Right cardiac atrium (tissue), 5 donors: Measurements from ENCODE around the gene TRPM5. TPM values are rescaled to one million over a fixed set of nuclear protein-coding genes. Genes with fewer than 3 reads are reported as not detected.

Source experiments
- ATAC-seq, 2 donors: fragments of 200-7000 bp; cut with Tn5 transposase; one replicate each; pipeline versions ENCODE4 v1.8.0 to v1.9.1; 2020; ENCODE audit warnings: moderate library complexity in 2 of 2, mild to moderate bottlenecking in 1 of 2
- DNase-seq, 3 donors: peaks; one replicate each; pipeline ENCODE4 v3.0.0-alpha.2; 2020
- H3K27ac ChIP-seq: one replicate; pipeline ENCODE4 v1.5.1; 2013; ENCODE audit warnings: mild to moderate bottlenecking, low read length, control low read depth, moderate library complexity
- H3K27me3 ChIP-seq: one replicate; pipeline ENCODE4 v1.6.1; 2013; ENCODE audit not compliant: control insufficient read depth, insufficient read depth
- H3K4me1 ChIP-seq: one replicate; pipeline ENCODE4 v1.6.1; 2013; ENCODE audit warnings: low read length; ENCODE audit not compliant: control insufficient read depth, insufficient read depth
- H3K4me3 ChIP-seq: one replicate; pipeline ENCODE4 v1.5.1; 2013; ENCODE audit warnings: low read length, control low read depth
- H3K9me3 ChIP-seq: one replicate; pipeline ENCODE4 v1.6.1; 2013; ENCODE audit warnings: low read length; ENCODE audit not compliant: control insufficient read depth
- WGBS: extraction: QIAGEN DNeasy Blood & Tissue Kit; methylation state at CpG from one replicate; pipeline ENCODE4 v1.1.7; 2013; 5-methylcytosine and 5-hydroxymethylcytosine counted together
- intact Hi-C, 4 donors: fragments of 100-400 bp; cut with DNase I; formaldehyde crosslinking; loops; one replicate each; pipeline versions ENCODE4 v1.11.0 to v1.14.0; 2022 to 2023
- polyA plus RNA-seq: library from polyadenylated mRNA; stranded (reverse); fragments of 200-250 nt; gene quantifications from one replicate; pipeline ENCODE4 v1.2.3, GENCODE V29; 2013
- total RNA-seq, 4 donors: library from RNA; stranded (reverse); fragmentation: NEBNext Ultra II Directional; extraction: Animal tissue kit (Norgen Biotek cat#: 25700); gene quantifications; one replicate each; pipeline ENCODE4 v1.2.1, GENCODE V29; 2021
- donor health status: healthy with polysubstance abuse.
- donor health status: DM: no; HTN: yes; CAD: no.
- donor health status: DM: no; HTN: no; CAD: no.
- donor health status: DM: no; HTN: yes; CAD: no; lungs with severe emphysema.
- donor health status: DM: yes; HTN: yes; CAD: no.

The TRPM5 gene
- total and polyA plus RNA-seq, 5 donors = 0.02 TPM; not detected in 4

DNA sequence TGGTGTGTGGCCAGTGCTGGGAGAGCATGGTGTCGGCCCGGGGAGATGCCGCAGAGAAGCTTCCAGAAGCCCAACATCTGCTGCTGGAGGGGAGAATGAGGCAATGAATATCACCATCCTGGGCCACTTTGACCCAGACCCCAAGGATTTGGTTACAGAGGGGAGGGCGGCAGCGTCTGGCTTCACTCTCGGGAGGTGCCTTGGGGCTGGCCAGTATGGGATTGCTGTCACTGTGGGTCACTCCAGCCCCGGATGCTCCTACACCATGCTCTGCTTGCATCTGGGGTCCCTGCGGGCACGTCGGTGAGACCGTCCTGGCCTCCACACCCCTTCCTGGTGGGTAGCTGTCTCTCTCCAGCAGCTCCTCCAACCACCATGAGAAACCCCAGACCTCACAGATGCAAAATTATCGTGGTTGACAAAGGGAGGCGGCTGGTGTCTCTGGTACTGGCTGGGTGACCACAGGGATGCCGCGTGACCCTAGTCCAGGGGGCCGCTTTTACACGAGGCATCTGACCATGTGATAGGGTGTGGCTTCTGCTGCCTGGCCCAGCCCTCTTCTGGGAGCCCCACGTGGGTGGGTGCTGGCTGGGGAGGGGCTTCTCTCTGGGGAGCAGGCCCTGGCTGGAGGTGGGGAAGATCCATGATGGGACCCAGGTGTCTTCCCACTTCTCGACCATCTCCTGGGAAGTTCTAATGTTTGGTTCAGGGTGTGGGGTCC is 6.2 kb upstream of the TRPM5 start:
- Histone ChIP-seq H3K4me1 (peaks cover 2% of the 10 kb centered on the region), H3K27me3 (no peaks in the 10 kb centered on the region), H3K4me3 (no peak overlapping the region), H3K27ac (no peak overlapping the region), H3K9me3 (no peaks in the 10 kb centered on the region)
- WGBS = 84% methylated on average over 19 of the region's 19 CpGs
- ATAC-seq (no peak), DNase-seq (no peak)
- intact Hi-C loops = no loop called here

- DNase-seq = no peak
- Histone ChIP-seq H3K4me1 (peaks cover 2% of the 10 kb centered on the region), H3K27ac (no peak overlapping the region), H3K9me3 (no peaks in the 10 kb centered on the region), H3K27me3 (no peaks in the 10 kb centered on the region), H3K4me3 (no peak overlapping the region)
- intact Hi-C loops = no loop called here
- ATAC-seq = no peak
- 61% methylated on average over 26 of the region's 26 CpGs for WGBS
Observed at GRCh38 chr11:2449548-2450320, 5.4 kb upstream of the TRPM5 start.

DNA sequence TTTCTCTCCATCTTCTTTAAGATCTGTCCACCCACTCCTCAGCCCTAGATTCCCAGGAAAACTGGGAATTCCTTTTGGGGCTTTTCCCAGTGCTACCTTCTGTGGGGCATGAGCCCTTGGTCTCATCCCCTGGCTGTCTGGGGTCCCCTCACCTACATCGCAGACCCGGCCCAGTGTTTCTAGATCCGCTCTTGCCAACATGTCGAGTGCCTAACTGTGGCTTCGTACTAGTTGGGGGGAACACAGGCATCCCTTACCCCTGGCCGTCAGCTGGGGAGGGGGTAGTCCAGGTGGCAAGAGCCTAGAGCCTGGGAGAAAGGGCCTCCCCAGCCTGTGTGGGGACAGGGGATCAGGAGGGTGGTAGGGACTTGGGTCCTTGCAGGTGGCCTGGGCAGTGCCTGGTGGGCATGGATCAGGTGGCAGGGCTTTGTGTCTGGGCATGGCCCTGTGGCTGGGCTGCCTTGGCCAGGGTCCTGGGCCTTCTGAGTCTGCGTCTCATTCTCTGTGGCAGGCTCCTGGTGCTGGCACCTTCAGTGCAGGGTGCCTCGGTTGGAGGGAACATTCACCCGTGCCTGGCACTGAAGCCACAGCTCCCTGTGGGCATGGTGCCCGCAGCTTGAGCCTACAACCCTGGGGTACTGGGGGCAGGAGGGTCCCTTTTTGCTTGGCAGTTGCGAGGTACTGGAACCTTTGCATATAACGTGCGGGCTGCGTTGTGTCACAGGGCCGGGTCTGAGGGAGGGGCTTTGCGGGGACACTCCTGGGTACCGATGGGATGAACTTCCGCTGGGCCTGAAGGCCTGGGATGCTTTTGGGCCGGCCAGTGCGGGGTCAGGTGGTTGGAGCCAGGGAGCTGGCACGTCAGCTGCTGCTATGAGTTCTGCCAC is 4.6 kb upstream of the TRPM5 start:
- Histone ChIP-seq H3K9me3 (no peaks in the 10 kb centered on the region), H3K27ac (no peak overlapping the region), H3K4me1 (peaks cover 2% of the 10 kb centered on the region), H3K27me3 (no peaks in the 10 kb centered on the region), H3K4me3 (no peak overlapping the region)
- DNase-seq (peak in 1 of 3 donors; percentile 67), ATAC-seq (peak; percentile 41 to 42)
- intact Hi-C loops = no loop called here
- 83% methylated on average over 21 of the region's 21 CpGs for WGBS

DNA sequence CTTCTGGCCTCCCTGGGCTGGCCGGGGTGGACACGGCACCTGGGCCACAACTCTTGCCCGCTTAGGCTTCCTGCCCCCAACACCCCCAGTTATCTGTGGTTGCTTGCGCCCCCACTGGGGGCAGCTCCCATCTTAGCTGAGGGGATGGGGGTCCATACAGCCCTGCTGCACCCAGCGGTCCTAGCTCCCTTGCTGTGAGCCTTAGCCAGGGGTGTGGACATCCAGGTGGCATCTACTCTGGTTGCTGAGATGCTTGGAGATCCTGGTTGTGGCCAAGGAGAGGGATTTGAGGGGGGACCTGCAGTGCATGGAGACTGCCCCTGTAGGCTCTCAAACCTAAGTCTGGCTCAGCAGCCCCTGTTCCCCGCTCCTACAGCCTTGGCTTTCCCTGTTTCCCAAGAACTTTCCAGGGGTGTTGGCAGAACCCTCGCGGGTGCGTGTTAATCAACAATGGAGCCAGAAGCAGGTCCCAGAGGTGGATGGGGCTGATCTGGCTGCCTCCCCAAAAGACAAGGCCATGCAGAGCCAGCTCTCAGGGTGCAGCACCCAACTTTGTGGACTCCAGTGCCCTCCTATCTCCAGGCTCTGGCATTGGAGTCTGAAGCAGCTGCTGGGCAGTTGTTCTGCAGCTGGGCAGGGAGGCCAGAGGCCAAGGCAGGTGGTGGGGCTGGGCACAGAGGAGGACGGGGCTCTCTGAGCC is 3.8 kb upstream of the TRPM5 start:
- H3K4me3 ChIP-seq = no peak overlapping the region
- no peaks in the 10 kb centered on the region for H3K9me3 ChIP-seq
- H3K27ac ChIP-seq = no peak overlapping the region
- H3K27me3 ChIP-seq = no peaks in the 10 kb centered on the region
- 74% methylated on average over 10 of the region's 10 CpGs for WGBS
- ATAC-seq (no peak), DNase-seq (no peak)
- H3K4me1 ChIP-seq = peaks cover 2% of the 10 kb centered on the region
- intact Hi-C loops = no loop called here

- Histone ChIP-seq H3K4me1 (peaks cover 2% of the 10 kb centered on the region), H3K27ac (no peak overlapping the region), H3K27me3 (no peaks in the 10 kb centered on the region), H3K9me3 (no peaks in the 10 kb centered on the region), H3K4me3 (no peak overlapping the region)
- DNase-seq = no peak
- intact Hi-C loops = no loop called here
- 60% methylated on average over 12 of the region's 12 CpGs for WGBS
- ATAC-seq = no peak
Observed at GRCh38 chr11:2447253-2447950, 3.1 kb upstream of the TRPM5 start.

- no peaks in the 10 kb centered on the region for H3K4me1 ChIP-seq
- 66% methylated on average over 15 of the region's 15 CpGs for WGBS
- ATAC-seq = no peak
- no peak for DNase-seq
- intact Hi-C loops = no loop called here
- no peaks in the 10 kb centered on the region for H3K9me3 ChIP-seq
- H3K4me3 ChIP-seq = no peak overlapping the region
- H3K27ac ChIP-seq = no peak overlapping the region
- H3K27me3 ChIP-seq = no peaks in the 10 kb centered on the region
Observed at GRCh38 chr11:2446590-2447252, 2.4 kb upstream of the TRPM5 start.

DNA sequence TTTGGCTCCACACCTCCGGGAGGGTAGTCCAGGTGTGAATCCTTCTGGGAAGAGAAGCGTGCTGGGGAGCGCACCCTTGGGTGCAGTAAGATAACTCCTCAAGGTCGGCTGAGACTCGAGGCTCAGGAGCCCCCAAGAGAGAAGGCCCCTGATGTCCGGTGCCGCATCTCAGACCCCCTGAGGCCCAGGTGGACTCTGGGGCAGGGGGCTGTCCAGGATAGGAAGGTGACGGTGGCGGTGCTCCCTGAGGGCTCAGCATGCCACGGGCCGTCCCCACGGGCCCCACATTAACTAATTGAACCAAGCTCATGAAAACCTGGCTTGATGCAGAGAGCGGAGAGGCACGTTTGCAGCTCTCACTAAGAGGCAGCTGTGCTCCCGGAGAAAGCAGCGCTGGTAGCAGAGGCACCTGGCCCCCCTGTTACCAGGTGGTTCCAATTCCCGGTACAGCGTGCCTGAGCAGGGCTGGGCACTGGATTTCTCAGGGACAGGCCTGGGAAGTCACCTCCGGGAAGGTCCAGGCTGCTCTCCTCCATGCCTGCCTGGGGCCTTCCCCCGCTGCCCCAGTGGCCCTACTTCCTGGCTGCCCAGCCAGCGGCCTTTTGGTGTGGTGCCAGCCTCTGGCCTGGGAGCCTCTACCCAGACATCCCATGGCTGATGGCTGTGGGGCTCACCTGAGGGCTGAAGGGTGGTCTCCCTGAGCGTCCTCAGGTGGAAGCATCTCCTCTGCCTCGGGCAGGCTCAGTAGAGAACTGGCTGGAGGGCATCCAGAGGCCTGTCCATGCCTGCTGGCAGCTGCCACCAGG is 1.6 kb upstream of the TRPM5 start:
- Histone ChIP-seq H3K9me3 (no peaks in the 10 kb centered on the region), H3K4me3 (peak overlapping the region; percentile 65), H3K4me1 (no peaks in the 10 kb centered on the region), H3K27me3 (no peaks in the 10 kb centered on the region), H3K27ac (no peak overlapping the region)
- no peak for ATAC-seq
- DNase-seq = peak in 1 of 3 donors; percentile 69
- intact Hi-C loops = no loop called here
- WGBS = 47% methylated on average over 23 of the region's 23 CpGs

DNA sequence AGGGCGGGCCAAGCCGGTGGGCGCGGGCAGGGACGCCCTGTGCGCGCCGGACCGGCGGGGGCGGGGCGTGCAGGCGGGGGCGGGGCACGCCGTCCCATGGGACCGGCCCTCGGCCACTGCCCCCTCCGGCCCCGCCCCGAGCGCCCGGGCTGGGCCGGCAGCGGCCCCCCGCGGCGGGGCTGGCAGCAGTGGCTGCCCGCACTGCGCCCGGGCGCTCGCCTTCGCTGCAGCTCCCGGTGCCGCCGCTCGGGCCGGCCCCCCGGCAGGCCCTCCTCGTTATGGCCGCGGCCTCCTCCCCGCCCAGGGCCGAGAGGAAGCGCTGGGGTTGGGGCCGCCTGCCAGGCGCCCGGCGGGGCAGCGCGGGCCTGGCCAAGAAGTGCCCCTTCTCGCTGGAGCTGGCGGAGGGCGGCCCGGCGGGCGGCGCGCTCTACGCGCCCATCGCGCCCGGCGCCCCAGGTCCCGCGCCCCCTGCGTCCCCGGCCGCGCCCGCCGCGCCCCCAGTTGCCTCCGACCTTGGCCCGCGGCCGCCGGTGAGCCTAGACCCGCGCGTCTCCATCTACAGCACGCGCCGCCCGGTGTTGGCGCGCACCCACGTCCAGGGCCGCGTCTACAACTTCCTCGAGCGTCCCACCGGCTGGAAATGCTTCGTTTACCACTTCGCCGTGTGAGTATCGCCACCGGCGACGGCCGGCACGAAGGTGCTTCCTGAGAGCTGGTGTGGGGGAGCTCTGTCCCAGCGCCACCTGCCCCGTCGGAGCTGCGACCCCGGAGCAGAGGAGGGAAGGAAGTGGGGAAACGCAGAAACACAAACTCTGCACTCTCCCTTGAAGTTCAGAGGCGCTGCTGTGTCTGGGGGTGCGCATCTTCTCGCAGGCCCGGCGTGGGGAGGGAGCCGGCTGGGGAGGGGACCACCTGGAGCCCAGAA is 769 bp upstream of the TRPM5 start, which contains the start of gene KCNQ1:
KCNQ1 (plus strand) TSS at position 188 of the 925 bp plus-strand sequence; CDS start at position 279, 91 bp downstream.
- 2% methylated on average over 116 of the region's 116 CpGs for WGBS
- ATAC-seq (peak; percentile 75 to 76), DNase-seq (peak in 2 of 3 donors; percentile 82 to 84)
- intact Hi-C loops = no loop called here
- Histone ChIP-seq H3K27ac (no peak within 1 kb of the TSS), H3K27me3 (no peaks in the 10 kb centered on the region), H3K4me1 (no peaks in the 10 kb centered on the region), H3K4me3 (peak within 1 kb of the TSS; percentile 65), H3K9me3 (no peaks in the 10 kb centered on the region)
